Measurements from ENCODE around the gene DSCAM. TPM values are rescaled to one million over a fixed set of nuclear protein-coding genes. Genes with fewer than 3 reads are reported as not detected.

Gene DSCAM
- total RNA-seq, 1 donor from 2014 or later: 4.4 TPM

GRCh38 chr21:40299451-40299850 lies 547.5 kb downstream of the DSCAM start:
- Mint-ChIP-seq H3K4me1 (ENCODE audit: low read depth, unreplicated experiment) (peaks cover 2% of the 10 kb centered on the region), H3K27ac (ENCODE audit: unreplicated experiment) (no peak overlapping the region), H3K36me3 (ENCODE audit: unreplicated experiment) (peaks cover 6% of the 10 kb centered on the region), H3K9me3 (ENCODE audit: unreplicated experiment) (peaks cover 5% of the 10 kb centered on the region), H3K4me3 (ENCODE audit: unreplicated experiment) (no peak overlapping the region), H3K27me3 (ENCODE audit: unreplicated experiment) (peaks cover 1% of the 10 kb centered on the region)
- DNase-seq: no peak
- no peak for TF ChIP-seq CTCF (IDR thresholded peaks at IDR 0.05; ENCODE audit: partially characterized antibody, unreplicated experiment)

GRCh38 chr21:40294345-40294744 lies 552.6 kb downstream of the DSCAM start:
- no peaks in the 10 kb centered on the region for H3K27me3 Mint-ChIP-seq (ENCODE audit: unreplicated experiment)
- no peaks in the 10 kb centered on the region for H3K36me3 Mint-ChIP-seq (ENCODE audit: unreplicated experiment)
- no peak for TF ChIP-seq CTCF (IDR thresholded peaks at IDR 0.05; ENCODE audit: partially characterized antibody, unreplicated experiment)
- H3K27ac Mint-ChIP-seq (ENCODE audit: unreplicated experiment): no peak overlapping the region
- H3K4me3 Mint-ChIP-seq (ENCODE audit: unreplicated experiment): no peak overlapping the region
- DNase-seq: no peak
- H3K4me1 Mint-ChIP-seq (ENCODE audit: low read depth, unreplicated experiment): no peaks in the 10 kb centered on the region
- no peaks in the 10 kb centered on the region for H3K9me3 Mint-ChIP-seq (ENCODE audit: unreplicated experiment)

GRCh38 chr21:40291560-40291959 lies 555.4 kb downstream of the DSCAM start:
- Mint-ChIP-seq H3K36me3 (ENCODE audit: unreplicated experiment) (no peaks in the 10 kb centered on the region), H3K27ac (ENCODE audit: unreplicated experiment) (no peak overlapping the region), H3K27me3 (ENCODE audit: unreplicated experiment) (no peaks in the 10 kb centered on the region), H3K4me1 (ENCODE audit: low read depth, unreplicated experiment) (no peaks in the 10 kb centered on the region), H3K4me3 (ENCODE audit: unreplicated experiment) (no peak overlapping the region), H3K9me3 (ENCODE audit: unreplicated experiment) (no peaks in the 10 kb centered on the region)
- TF ChIP-seq CTCF (IDR thresholded peaks at IDR 0.05; ENCODE audit: partially characterized antibody, unreplicated experiment): no peak
- no peak for DNase-seq

- no peak overlapping the region for H3K4me3 Mint-ChIP-seq (ENCODE audit: unreplicated experiment)
These were observed 562.5 kb downstream of the DSCAM start for GRCh38 chr21:40284409-40284808.

More at GRCh38 chr21:40284409-40284808, 562.5 kb downstream of the DSCAM start:
- H3K9me3 Mint-ChIP-seq (ENCODE audit: unreplicated experiment): no peaks in the 10 kb centered on the region
- DNase-seq: no peak
- H3K36me3 Mint-ChIP-seq (ENCODE audit: unreplicated experiment): no peaks in the 10 kb centered on the region
- no peaks in the 10 kb centered on the region for H3K27me3 Mint-ChIP-seq (ENCODE audit: unreplicated experiment)
- H3K27ac Mint-ChIP-seq (ENCODE audit: unreplicated experiment): no peak overlapping the region
- H3K4me1 Mint-ChIP-seq (ENCODE audit: low read depth, unreplicated experiment): no peaks in the 10 kb centered on the region
- no peak for TF ChIP-seq CTCF (IDR thresholded peaks at IDR 0.05; ENCODE audit: partially characterized antibody, unreplicated experiment)
